ENCODE results near the gene DNASE2B.

DNASE2B gene

DNA sequence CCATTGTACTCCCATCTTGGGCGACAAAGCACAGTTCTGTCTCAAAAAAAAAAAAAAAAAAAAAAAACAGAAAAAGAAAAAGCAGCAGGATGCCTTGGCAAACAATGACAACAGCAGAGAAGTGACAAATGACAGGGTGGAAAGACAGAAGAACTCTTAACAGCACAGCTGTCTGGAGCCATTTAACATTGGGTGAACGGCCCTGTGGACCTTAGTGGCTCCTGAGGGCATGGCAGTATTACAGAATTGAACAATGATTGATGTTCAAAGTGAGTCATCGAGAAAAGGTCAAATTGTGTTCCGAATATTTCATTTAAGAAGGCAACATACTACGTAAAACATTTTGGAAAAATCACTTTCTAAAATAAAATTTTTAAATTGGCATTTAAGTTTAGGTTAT is 30.0 kb downstream of the DNASE2B start:
- in situ Hi-C loops (cut with HindIII; ENCODE audit: low pct_ligation_motif_present, low sequenced_read_pairs) = loop anchor here (25.0 kb wide), 1 partner anchor 334 kb away; no protein-coding TSS in a partner anchor
- H3K27ac ChIP-seq = no peak overlapping the region
- no peak for TF ChIP-seq CTCF (IDR thresholded peaks at IDR 0.05; ENCODE audit: low read depth, low read length, missing control alignments)

DNA sequence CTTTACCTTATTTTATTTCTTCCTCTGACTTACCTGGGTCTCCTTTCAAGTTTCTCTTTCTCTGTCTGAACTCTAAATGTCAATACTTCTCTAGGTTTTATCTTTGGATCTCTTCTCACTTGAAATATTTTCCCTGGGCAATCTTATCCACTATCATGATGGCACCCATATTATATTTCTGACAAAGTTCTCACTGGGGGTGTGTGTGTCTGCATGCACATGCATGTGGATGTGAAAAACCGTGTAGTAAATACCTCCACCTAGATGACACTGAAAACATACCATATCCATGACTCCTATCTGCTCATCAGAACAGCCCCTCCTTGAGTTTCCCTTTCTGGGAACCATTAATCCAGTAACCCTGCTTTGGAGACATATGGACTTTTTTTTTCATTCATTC is 30.9 kb downstream of the DNASE2B start:
- Histone ChIP-seq H3K36me3 (replicated peaks) (no peaks in the 10 kb centered on the region), H3K27ac (no peak overlapping the region), H3K27me3 (replicated peaks) (no peaks in the 10 kb centered on the region), H3K4me3 (ENCODE audit: low read depth, low read length) (no peak overlapping the region)
- TF ChIP-seq CTCF (IDR thresholded peaks at IDR 0.05; ENCODE audit: low read depth, low read length, missing control alignments) = no peak
- in situ Hi-C loops (cut with HindIII; ENCODE audit: low pct_ligation_motif_present, low sequenced_read_pairs) = loop anchor here (25.0 kb wide), 1 partner anchor 333 kb away; no protein-coding TSS in a partner anchor
- DNase-seq = no peak

More for the DNA sequence above, 30.0 kb downstream of the DNASE2B start:
- no peak overlapping the region for H3K4me3 ChIP-seq (ENCODE audit: low read depth, low read length)
- H3K36me3 ChIP-seq (replicated peaks) = no peaks in the 10 kb centered on the region
- DNase-seq = no peak
- no peaks in the 10 kb centered on the region for H3K27me3 ChIP-seq (replicated peaks)

DNA sequence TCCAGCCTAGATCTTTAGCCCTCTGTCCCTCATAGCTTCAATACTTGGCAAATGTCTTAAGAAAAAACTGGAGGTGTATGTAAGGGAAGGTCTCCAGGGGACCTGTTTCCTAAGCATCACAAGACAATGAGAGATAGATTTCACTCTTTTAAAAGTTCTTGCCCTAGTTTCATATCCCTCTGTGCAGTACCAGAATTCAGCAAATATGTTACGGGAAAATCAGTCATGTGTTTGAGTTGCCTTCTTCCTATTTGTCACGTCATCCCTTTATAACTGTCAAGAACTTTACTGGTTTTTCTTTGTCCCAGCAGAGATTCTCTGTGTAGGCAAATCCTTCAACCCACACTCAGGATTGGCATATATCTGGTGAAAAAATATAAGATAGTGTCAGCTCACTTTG is 32.3 kb downstream of the DNASE2B start:
- no peak for TF ChIP-seq CTCF (IDR thresholded peaks at IDR 0.05; ENCODE audit: low read depth, low read length, missing control alignments)
- H3K36me3 ChIP-seq (replicated peaks) = no peaks in the 10 kb centered on the region
- H3K27ac ChIP-seq = no peak overlapping the region
- H3K4me3 ChIP-seq (ENCODE audit: low read depth, low read length) = no peak overlapping the region
- H3K27me3 ChIP-seq (replicated peaks) = no peaks in the 10 kb centered on the region
- no peak for DNase-seq
- in situ Hi-C loops (cut with HindIII; ENCODE audit: low pct_ligation_motif_present, low sequenced_read_pairs) = loop anchor here (10.0 to 25.0 kb wide), 2 partner anchors 286 to 332 kb away; partner anchors contain the start of gene PRKACB

DNA sequence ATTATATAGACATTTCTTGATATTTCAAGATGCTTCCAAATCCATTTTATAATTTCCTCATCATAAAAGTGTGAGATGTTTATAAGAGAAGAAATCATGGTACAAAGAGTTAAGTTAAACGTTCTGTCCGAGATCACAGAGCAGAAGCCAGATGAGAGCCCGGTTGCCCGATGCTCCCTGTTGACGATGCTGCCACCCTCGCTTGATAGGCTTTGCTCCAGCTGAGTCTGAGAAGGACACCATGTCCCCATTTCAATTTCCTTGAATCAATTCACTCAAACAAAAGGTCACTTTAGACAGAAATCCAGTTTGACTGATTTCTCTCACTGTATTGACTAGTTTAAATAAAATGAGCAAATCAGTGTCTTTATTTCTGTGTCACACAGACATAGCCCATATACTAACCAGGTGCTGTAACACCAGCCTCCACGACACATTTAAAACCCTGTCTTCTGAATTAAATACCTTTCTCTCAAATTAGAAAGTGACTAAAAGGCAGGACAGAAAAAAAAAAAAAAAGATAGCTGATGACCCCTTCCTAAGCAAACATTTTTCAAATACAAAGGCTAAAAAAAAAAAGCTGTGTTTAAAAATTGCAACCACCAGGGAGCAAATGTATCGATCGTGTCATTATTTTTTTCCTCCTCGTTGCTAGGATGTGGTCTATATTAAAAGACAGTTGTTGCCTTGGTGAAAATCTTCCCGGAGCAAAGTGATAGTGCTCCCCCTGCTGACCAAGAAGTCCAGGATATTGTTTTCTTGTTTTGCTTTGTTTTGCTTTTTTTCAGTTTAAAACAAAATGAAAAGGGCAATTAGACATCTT is 35.2 kb downstream of the DNASE2B start:
- Histone ChIP-seq H3K27ac (peak overlapping the region; percentile 8), H3K36me3 (replicated peaks) (no peaks in the 10 kb centered on the region), H3K27me3 (replicated peaks) (no peaks in the 10 kb centered on the region), H3K4me3 (ENCODE audit: low read depth, low read length) (peak overlapping the region; percentile 24)
- peak; percentile 75 for DNase-seq
- in situ Hi-C loops (cut with HindIII; ENCODE audit: low pct_ligation_motif_present, low sequenced_read_pairs) = loop anchor here (10.0 to 25.0 kb wide), 2 partner anchors 289 to 329 kb away; partner anchors contain the start of gene PRKACB
- peak; percentile 73 for TF ChIP-seq CTCF (IDR thresholded peaks at IDR 0.05; ENCODE audit: low read depth, low read length, missing control alignments)

DNA sequence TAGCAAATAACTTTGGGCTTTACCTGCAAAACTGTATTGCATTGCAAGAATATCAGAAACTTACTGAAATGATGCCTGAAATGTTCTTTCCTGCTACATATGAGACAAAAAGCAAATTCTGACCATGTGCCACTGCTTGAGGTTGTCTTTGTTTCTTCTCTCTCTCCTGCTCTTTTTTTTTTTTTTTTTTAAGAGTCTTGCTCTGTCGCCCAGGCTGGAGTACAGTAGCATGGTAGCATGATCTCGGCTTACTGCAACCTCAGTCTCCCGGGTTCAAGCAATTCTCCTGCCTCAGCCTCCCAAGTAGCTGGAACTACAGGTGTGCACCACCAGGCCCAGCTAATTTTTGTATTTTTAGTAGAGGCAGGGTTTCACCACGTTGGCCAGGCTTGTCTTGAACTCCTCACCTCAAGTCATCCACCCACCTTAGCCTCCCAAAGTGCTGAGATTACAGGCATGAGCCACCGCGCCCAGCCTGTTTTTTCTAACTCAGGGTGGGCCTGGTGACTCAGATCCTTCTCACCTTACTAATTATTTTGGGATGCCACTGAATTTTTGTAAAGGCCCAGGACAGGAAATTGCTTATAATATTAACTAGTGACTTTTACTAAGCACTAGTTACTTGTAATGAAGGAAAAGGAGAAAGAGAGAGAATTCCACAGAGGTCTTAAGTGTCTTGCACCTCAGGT is 35.9 kb downstream of the DNASE2B start:
- no peak for TF ChIP-seq CTCF (IDR thresholded peaks at IDR 0.05; ENCODE audit: low read depth, low read length, missing control alignments)
- in situ Hi-C loops (cut with HindIII; ENCODE audit: low pct_ligation_motif_present, low sequenced_read_pairs) = loop anchor here (10.0 to 25.0 kb wide), 2 partner anchors 289 to 328 kb away; partner anchors contain the start of gene PRKACB
- DNase-seq = no peak
- Histone ChIP-seq H3K36me3 (replicated peaks) (no peaks in the 10 kb centered on the region), H3K4me3 (ENCODE audit: low read depth, low read length) (no peak overlapping the region), H3K27ac (no peak overlapping the region), H3K27me3 (replicated peaks) (no peaks in the 10 kb centered on the region)

All from brain microvascular endothelial cell (primary cell).